Neuron (in vitro differentiated cells): ENCODE measurements around the gene NEUROG2.
"Not testable (repeated sequence)": the region's sequence is repeated elsewhere in the genome, so short reads cannot be mapped to it uniquely, and the experiment has no call there.

ENCODE experiments used
- H2AFZ ChIP-seq: one replicate; pipeline ENCODE4 v1.6.1; 2013; ENCODE audit warnings: low read depth, mild to moderate bottlenecking, inconsistent platforms, low read length, moderate library complexity
- H3K27me3 ChIP-seq: one replicate; pipeline ENCODE4 v1.6.1; 2013; ENCODE audit warnings: low read length; ENCODE audit not compliant: insufficient read depth
- H3K36me3 ChIP-seq: one replicate; pipeline ENCODE4 v1.6.1; 2013; ENCODE audit warnings: low read length; ENCODE audit not compliant: insufficient read depth
- H3K4me1 ChIP-seq: one replicate; pipeline ENCODE4 v1.6.1; 2013; ENCODE audit warnings: low read length; ENCODE audit not compliant: insufficient read depth
- H3K4me3 ChIP-seq: 2 replicates; pipeline ENCODE4 v1.5.1; 2013; ENCODE audit warnings: mild to moderate bottlenecking, low read length, moderate library complexity
- H3K9me3 ChIP-seq: one replicate; pipeline ENCODE4 v1.6.1; 2013; ENCODE audit warnings: low read length

NEUROG2 gene

DNA sequence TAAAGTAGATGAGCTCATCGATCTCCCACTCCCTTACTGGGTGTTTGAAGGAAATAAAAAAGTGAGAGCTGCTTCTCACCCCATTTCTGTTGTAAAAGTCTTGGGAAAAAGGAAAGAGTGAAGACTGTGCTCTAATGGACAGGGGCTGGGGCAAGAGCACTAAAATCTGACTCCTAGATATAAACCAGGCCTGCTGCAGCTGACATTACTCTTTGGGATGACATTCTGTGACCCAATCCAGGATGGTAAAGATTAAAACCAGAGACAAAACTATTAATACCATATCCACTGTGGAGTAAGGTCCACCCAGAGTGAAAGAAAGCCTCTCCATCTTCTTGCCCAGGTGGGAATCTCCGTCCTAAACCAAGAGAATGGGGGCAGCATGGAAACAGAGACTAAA lies 20.1 kb upstream of the NEUROG2 start:
- no peak overlapping the region for H2AFZ ChIP-seq
- H3K4me3 ChIP-seq = no peak overlapping the region
- H3K4me1 ChIP-seq = no peaks in the 10 kb centered on the region
- no peaks in the 10 kb centered on the region for H3K36me3 ChIP-seq
- no peaks in the 10 kb centered on the region for H3K27me3 ChIP-seq
- no peaks in the 10 kb centered on the region for H3K9me3 ChIP-seq

DNA sequence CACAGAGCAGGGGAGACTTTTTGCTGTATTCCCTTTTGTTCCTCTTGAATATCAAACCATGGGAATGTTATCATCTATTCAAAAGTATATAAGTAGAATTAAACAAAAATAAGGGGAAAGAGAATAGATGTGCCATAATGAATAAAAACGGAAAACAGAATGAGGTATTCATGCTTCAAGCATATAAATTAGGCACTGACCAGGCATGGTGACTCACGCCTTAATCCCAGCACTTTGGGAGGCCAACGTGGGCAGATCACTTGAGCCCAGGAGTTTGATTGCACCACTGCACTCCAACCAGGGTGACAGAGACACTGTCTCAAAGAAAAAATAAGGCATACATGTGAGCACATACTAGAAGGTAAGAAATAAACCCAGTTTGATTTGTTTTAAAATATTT lies 16.3 kb upstream of the NEUROG2 start:
- Histone ChIP-seq H3K36me3 (no peaks in the 10 kb centered on the region), H3K4me1 (no peaks in the 10 kb centered on the region), H2AFZ (no peak overlapping the region), H3K9me3 (no peaks in the 10 kb centered on the region), H3K4me3 (no peak overlapping the region), H3K27me3 (no peaks in the 10 kb centered on the region)

DNA sequence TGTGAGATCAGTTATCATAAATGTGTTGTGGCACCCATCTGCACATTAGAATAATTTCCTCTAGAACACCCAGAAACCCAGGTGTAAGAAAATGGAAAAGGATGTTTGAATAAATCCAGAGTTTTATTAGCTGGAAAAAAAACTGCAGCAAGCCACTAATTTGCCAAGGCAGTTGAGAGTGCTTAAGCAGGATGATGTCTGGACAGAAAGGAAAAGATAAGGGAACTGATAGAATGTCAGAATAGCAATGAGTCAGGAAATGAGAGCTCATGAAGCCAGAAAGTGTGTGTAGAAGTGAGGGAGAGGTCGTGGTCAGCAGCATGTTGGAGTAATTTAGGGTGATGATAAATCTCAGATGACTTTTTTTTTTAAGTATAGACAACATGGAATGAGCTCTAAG lies 15.2 kb upstream of the NEUROG2 start:
- H3K27me3 ChIP-seq = no peaks in the 10 kb centered on the region

DNA sequence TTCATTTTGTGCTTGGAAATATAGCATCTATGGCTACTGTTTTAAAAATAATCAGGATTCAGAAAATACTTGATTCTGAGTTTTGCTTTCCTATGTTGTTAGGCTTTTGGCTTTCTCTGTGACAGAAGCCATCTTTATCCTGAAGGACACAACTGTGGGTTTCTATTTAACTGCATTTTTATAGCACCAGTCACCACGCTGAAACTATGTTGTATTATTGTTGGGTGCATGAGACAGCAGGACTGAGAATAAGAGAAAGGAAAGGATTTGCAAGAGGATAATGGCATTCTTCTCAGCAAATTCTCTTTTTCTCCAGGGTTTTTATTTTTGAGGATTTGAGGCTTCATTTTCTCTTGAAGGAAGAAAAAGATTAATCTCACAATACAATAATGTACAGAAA lies 10.1 kb upstream of the NEUROG2 start:
- Histone ChIP-seq H2AFZ (no peak overlapping the region), H3K4me3 (no peak overlapping the region), H3K9me3 (no peaks in the 10 kb centered on the region), H3K4me1 (peaks cover 18% of the 10 kb centered on the region), H3K27me3 (peaks cover 27% of the 10 kb centered on the region), H3K36me3 (no peaks in the 10 kb centered on the region)

More for the DNA sequence above, 15.2 kb upstream of the NEUROG2 start:
- Histone ChIP-seq H3K4me3 (no peak overlapping the region), H2AFZ (no peak overlapping the region), H3K9me3 (no peaks in the 10 kb centered on the region), H3K36me3 (no peaks in the 10 kb centered on the region), H3K4me1 (no peaks in the 10 kb centered on the region)

DNA sequence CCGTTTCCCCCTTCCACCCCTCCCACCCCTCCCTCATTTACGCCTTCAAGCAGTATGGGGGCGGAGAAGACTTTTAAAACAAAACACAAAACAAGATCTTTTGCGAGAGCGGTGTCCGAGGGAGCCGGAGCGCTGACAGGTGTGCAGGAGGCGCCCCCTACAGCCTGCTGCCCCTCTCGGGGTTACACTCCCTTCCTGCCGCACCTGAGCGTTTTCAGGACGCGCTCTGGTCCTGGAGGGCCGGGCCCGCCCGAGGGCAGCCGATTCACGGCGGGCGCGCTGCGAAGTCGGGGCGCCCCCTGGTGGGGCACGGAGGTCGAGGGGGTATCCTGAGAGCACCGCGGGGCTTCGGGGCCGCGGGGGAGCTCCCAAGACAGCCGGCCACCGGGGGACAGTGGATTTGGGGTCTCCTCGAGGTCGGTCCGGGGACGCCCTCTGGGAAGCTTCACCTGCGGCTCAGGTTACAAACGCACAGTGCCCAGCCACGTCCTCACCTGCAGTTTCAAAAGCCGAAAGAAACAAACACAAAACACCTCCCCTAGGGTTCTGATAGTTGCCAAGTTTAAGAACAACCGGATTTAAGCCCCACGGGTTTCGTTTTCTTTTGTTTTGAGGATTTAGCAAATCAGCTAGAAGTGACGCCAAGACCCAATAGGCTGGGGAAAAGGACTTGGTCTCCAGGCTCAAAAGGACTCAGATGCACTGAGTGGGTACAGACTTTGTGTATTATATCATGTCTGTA lies 8.0 kb upstream of the NEUROG2 start:
- peaks cover 43% of the 10 kb centered on the region for H3K27me3 ChIP-seq
- H3K4me3 ChIP-seq = peak overlapping the region; percentile 20
- no peaks in the 10 kb centered on the region for H3K9me3 ChIP-seq
- no peaks in the 10 kb centered on the region for H3K36me3 ChIP-seq
- H3K4me1 ChIP-seq = peaks cover 36% of the 10 kb centered on the region
- no peak overlapping the region for H2AFZ ChIP-seq

DNA sequence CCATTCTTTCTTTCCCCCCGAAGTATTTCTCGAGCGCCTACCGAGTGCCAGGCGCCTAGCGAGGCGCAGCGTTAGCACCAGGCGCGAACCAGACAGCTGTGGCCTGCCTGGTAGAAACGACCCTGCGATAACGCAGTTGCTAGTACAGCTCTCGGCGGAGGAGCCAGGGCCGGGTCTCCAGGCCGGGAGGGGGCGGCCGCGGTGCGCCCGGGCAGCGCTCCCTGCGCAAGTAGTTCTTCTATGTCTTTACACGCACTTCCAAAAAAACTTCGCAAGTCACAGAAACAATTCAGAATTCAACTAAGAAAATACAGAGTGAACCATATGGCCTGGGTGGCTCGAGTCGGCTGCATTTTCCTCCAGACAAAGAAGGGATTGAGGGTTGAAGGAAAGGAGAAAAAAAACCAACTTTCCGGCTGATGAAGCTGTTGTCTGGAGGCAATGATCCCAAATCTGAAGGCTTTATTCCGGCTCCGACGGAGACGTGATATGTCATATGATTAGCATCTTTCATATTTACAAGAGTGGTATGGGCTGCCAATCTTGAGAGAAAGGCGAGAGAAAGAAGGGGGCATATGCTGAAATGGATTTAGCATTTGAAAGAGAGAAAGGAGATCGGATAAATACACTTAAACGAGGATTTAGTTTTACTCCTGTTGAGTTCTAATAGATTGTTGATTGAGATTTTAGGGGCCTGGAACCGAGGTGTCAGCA lies 7.2 kb upstream of the NEUROG2 start:
- Histone ChIP-seq H3K27me3 (peaks cover 47% of the 10 kb centered on the region), H3K4me1 (peaks cover 42% of the 10 kb centered on the region), H2AFZ (peak overlapping the region; percentile 15), H3K4me3 (peak overlapping the region; percentile 20), H3K36me3 (no peaks in the 10 kb centered on the region), H3K9me3 (no peaks in the 10 kb centered on the region)

DNA sequence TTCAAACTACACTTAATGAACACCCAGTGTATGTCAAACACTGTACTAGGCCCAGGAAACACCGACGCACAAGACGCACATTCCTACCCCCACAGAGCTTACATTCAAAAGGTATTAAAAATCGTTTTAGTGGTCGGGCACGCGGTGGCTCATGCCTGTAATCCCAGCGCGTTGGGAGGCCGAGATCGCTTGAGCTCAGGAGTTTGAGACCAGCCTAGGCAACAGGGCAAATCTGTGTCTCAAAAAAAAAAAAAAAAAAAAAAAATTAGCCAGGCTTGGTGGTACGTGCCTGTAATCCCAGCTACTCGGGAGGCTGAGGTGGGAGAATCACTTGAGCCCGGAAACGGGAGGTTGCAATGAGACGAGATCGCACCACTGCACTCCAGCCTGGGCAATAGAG lies 6.5 kb upstream of the NEUROG2 start:
- not testable (repeated sequence) for H2AFZ ChIP-seq, H3K9me3 ChIP-seq, H3K36me3 ChIP-seq
- peak overlapping the region; percentile 20 for H3K4me3 ChIP-seq
- H3K27me3 ChIP-seq = peaks cover 54% of the 10 kb centered on the region
- H3K4me1 ChIP-seq = peaks cover 46% of the 10 kb centered on the region

DNA sequence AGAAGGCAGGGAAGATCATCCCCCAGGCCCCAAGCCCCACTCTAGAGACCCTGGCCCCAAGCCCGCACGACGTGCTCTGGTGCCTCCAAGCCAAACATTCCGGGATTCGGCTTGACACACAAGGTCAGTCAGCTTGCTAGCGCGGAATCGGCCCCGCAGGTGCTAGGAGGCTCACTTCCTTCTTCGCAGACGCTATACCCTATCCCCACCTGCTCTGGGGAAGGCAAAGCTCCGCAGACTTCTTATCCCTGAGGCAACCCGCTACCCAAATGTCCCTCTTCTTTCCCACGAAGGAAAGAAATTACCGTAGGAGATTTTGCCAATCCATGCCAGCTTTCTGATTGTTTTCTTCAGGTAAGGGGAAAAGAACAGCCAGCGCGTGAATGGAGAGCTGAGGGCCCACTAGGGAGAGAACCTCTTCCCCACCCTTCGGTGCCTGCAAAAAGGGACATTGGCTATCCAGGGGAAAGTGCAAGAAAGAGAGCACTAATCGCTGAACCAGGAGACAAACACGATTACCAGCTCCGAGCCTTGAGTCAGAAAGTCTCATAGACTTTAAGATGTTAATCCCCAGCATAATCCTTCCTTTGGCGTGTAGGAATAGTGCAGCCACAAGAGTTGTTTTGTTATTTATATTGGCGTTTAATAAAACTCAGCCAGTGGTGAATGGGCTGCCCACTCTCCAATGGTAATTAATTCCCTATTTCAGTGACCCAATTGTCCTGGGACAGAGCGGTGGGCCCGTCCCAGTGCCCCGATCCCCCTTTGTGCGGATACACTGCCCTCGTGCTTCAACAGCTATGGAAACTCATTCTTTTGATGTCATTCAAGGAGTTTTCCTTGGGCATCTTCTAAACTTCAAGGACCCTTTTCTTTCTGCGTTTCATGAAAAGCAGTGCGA lies 5.4 kb upstream of the NEUROG2 start:
- Histone ChIP-seq H3K9me3 (no peaks in the 10 kb centered on the region), H3K4me3 (peak overlapping the region; percentile 39), H3K36me3 (no peaks in the 10 kb centered on the region), H3K4me1 (peaks cover 56% of the 10 kb centered on the region), H2AFZ (no peak overlapping the region), H3K27me3 (peaks cover 59% of the 10 kb centered on the region)

DNA sequence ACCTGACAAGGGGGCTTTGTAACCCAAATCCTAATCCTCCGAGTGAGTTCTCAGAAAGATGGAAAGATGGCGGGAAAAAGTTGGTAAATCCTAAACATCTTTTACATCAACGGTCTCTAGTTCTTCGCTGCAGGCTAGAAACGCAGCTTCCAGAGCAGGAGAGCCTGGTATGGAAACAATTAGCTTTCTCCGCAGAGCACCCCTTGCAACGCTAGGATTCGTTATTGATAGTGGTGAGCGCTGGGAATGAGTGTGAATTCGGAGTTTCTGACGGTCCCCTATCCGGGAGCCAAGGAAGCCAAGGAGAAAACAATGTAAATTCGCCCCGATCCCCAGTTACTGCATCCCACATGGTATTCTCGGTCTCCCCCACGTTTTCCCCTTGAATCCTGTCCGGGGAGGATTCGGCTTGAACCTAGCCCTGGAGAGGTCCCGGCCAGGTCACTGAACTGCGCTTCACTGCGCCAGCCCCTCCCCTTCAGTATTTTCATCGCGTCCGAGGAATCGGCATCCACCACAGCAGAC lies 4.7 kb upstream of the NEUROG2 start:
- peaks cover 56% of the 10 kb centered on the region for H3K4me1 ChIP-seq
- H3K9me3 ChIP-seq = no peaks in the 10 kb centered on the region
- no peak overlapping the region for H2AFZ ChIP-seq
- peaks cover 59% of the 10 kb centered on the region for H3K27me3 ChIP-seq
- peak overlapping the region; percentile 39 for H3K4me3 ChIP-seq
- no peaks in the 10 kb centered on the region for H3K36me3 ChIP-seq

DNA sequence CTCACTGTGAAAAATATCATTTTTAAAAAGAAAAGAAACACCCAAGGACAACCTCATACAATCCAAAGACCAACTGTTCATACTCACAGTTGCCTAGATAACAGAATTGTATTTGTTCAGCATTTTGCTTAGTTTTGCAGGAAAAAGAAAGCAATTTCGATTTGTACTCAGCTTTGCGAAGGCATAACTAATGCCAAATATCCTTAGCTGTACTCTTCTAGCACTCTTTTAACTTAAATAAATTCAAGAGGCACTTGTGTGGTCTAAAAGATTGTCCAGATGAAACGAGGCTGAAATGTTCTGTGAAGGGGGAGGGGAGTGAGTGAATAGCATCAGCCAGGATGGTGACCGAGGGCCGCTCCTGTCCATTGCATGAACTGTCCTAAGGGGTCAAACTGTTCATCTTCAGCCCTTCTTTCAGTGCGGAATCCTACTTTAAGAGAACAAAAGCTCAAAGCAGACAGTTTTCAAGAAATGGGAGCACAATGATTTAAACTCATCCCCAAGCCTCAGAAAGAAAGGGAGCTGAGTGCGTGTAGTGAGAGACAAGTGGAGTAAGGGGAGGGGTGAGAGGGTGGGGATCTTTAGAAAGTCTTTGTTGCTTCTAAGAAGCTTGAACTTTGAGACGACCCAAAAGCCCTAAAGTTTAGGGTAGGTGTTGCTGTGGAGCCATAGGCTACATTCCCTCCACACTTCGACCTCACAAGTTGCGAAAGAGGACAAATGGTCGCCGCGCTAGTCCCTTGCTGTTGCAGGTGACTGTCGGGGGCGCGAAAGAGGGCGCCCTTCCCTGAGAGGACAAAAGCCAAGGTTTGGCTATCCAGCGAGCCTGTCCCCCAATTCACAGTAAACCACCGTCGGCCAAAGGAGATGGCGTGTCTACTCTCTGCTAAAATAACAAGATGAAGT lies 4.0 kb upstream of the NEUROG2 start:
- no peaks in the 10 kb centered on the region for H3K9me3 ChIP-seq
- peaks cover 56% of the 10 kb centered on the region for H3K4me1 ChIP-seq
- H3K36me3 ChIP-seq = no peaks in the 10 kb centered on the region
- H3K27me3 ChIP-seq = peaks cover 59% of the 10 kb centered on the region
- H2AFZ ChIP-seq = no peak overlapping the region
- H3K4me3 ChIP-seq = peak overlapping the region; percentile 39

DNA sequence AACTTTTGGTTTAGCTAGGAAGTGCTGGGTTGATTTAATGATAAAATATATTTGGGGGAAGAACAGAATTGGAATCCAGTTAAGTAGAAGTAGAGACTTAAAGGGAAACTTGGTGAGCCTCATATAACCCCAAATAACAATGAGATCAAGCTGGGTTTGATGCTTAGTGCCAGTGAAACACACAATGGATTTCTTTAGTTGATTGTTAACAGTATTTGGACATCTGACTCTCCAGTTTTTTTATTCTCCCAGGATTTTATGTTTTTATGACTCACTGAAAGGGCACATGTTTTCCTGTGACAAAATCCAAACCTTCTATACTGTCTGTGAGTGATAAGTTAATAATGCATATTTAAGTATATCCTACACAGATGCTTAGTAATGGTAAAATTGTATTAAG lies 2.7 kb upstream of the NEUROG2 start:
- H2AFZ ChIP-seq = no peak overlapping the region
- no peaks in the 10 kb centered on the region for H3K9me3 ChIP-seq
- peaks cover 66% of the 10 kb centered on the region for H3K4me1 ChIP-seq
- H3K27me3 ChIP-seq = peaks cover 56% of the 10 kb centered on the region
- no peak overlapping the region for H3K4me3 ChIP-seq
- H3K36me3 ChIP-seq = no peaks in the 10 kb centered on the region

DNA sequence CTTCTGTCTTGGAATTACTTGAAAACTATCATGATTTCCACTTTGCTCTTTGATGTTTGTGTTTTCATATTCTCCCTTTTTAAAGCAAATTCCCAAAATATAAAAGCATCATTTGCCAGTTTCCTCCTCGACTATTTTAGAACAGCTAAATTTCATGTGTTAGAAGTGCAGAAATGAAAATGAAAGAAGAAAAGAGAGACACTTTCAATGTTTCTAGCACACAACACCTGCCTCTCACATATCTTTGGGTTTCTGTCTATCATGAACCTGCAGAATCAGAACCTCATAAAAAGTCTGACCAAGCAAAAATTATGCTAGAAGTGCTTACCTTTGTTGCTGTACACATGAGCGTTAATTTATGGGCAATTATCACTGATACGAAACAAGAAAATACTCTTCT lies 1.9 kb upstream of the NEUROG2 start:
- Histone ChIP-seq H3K9me3 (no peaks in the 10 kb centered on the region), H3K36me3 (no peaks in the 10 kb centered on the region), H3K27me3 (peaks cover 55% of the 10 kb centered on the region), H2AFZ (no peak overlapping the region), H3K4me1 (peaks cover 70% of the 10 kb centered on the region), H3K4me3 (no peak overlapping the region)
